HepG2 (cell line): Measurements from ENCODE around the gene UNG. TPM values are rescaled to one million over a fixed set of nuclear protein-coding genes. Genes with fewer than 3 reads are reported as not detected.

Experiments used
- ATAD3A ChIP-seq: sonication (generic); formaldehyde crosslinking; IDR thresholded peaks from 2 replicates; pipeline ENCODE4 v1.4.0; 2020; ENCODE audit warnings: missing genetic modification reagents
- CCDC6 ChIP-seq: sonication (generic); formaldehyde crosslinking; IDR thresholded peaks from 2 replicates; pipeline ENCODE4 v1.8.1; 2022; ENCODE audit warnings: mild to moderate bottlenecking, missing genetic modification reagents, moderate library complexity
- CREM ChIP-seq, 2 experiments: sonication (generic) in 1 of 2; formaldehyde crosslinking in 1 of 2; IDR thresholded peaks; 2 replicates each; pipeline versions ENCODE4 v1.4.0 to v1.6.1; 2016 to 2020; ENCODE audit warnings: antibody characterized with exemption in 1 of 2, mild to moderate bottlenecking in 1 of 2, missing genetic modification reagents in 1 of 2
- JDP2 ChIP-seq: sonication (generic); formaldehyde crosslinking; IDR thresholded peaks from 2 replicates; pipeline ENCODE4 v1.8.1; 2022; ENCODE audit warnings: missing genetic modification reagents, borderline replicate concordance
- MATR3 ChIP-seq: sonication (generic); formaldehyde crosslinking; IDR thresholded peaks from 2 replicates; pipeline ENCODE4 v1.4.0; 2020; ENCODE audit warnings: missing genetic modification reagents
- MYC ChIP-seq: sonication (generic); formaldehyde crosslinking; IDR thresholded peaks from 2 replicates; pipeline ENCODE4 v1.9.0; 2021; ENCODE audit warnings: missing genetic modification reagents, borderline replicate concordance
- NFE2 ChIP-seq: sonication (generic); formaldehyde crosslinking; IDR thresholded peaks from 2 replicates; pipeline ENCODE4 v1.4.0; 2020; ENCODE audit warnings: missing genetic modification reagents
- POLR2G ChIP-seq: fragments of 200-400 bp; formaldehyde crosslinking; IDR thresholded peaks from 2 replicates; pipeline ENCODE4 v1.6.1; 2018; ENCODE audit warnings: mild to moderate bottlenecking, low read depth, low read length, moderate library complexity
- RXRB ChIP-seq: IDR thresholded peaks from 2 replicates; pipeline ENCODE4 v1.6.1; 2016; ENCODE audit warnings: borderline replicate concordance, missing genetic modification reagents, missing compliant biosample characterization
- SALL1 ChIP-seq: sonication (generic); formaldehyde crosslinking; IDR thresholded peaks from 2 replicates; pipeline ENCODE4 v1.8.0; 2022; ENCODE audit warnings: mild to moderate bottlenecking, missing genetic modification reagents
- SPEN ChIP-seq: sonication (generic); formaldehyde crosslinking; IDR thresholded peaks from 2 replicates; pipeline ENCODE4 v1.5.1; 2020; ENCODE audit warnings: low read depth, mild to moderate bottlenecking, missing genetic modification reagents
- SRY ChIP-seq: sonication (generic); formaldehyde crosslinking; IDR thresholded peaks from 2 replicates; pipeline ENCODE4 v1.8.0; 2022; ENCODE audit warnings: mild to moderate bottlenecking, missing genetic modification reagents
- TCF7L2 ChIP-seq: IDR thresholded peaks from 2 replicates; pipeline ENCODE4 v1.6.1; 2011; ENCODE audit warnings: mild to moderate bottlenecking, low read depth, low read length, moderate library complexity
- YEATS4 ChIP-seq: sonication (generic); formaldehyde crosslinking; IDR thresholded peaks from 2 replicates; pipeline ENCODE4 v1.4.0; 2020; ENCODE audit warnings: missing genetic modification reagents, borderline replicate concordance
- ZBTB38 ChIP-seq: sonication (generic); formaldehyde crosslinking; IDR thresholded peaks from 2 replicates; pipeline ENCODE4 v1.5.1; 2020; ENCODE audit warnings: mild to moderate bottlenecking, missing genetic modification reagents
- ZFP36 ChIP-seq: fragments of 150-350 bp; IDR thresholded peaks from 2 replicates; pipeline ENCODE4 v1.6.1; 2018; ENCODE audit warnings: borderline replicate concordance, low read length, low read depth; ENCODE audit not compliant: partially characterized antibody
- ZFX ChIP-seq: sonication (generic); formaldehyde crosslinking; IDR thresholded peaks from 2 replicates; pipeline ENCODE4 v1.4.0; 2020; ENCODE audit warnings: mild to moderate bottlenecking, low read depth, missing genetic modification reagents, moderate library complexity
- ZMYM2 ChIP-seq: sonication (generic); formaldehyde crosslinking; IDR thresholded peaks from 2 replicates; pipeline ENCODE4 v1.8.0; 2022; ENCODE audit warnings: mild to moderate bottlenecking, missing genetic modification reagents
- ZNF224 ChIP-seq: sonication (generic); formaldehyde crosslinking; IDR thresholded peaks from 2 replicates; pipeline ENCODE4 v1.5.0; 2020; ENCODE audit warnings: mild to moderate bottlenecking, missing genetic modification reagents
- ZNF570 ChIP-seq: sonication (generic); formaldehyde crosslinking; IDR thresholded peaks from 2 replicates; pipeline ENCODE4 v1.4.0; 2020; ENCODE audit warnings: mild to moderate bottlenecking, missing genetic modification reagents, borderline replicate concordance
- ZNF605 ChIP-seq: sonication (generic); formaldehyde crosslinking; IDR thresholded peaks from 2 replicates; pipeline ENCODE4 v1.8.0; 2022; ENCODE audit warnings: mild to moderate bottlenecking, missing genetic modification reagents
- polyA plus RNA-seq, 8 experiments: library from polyadenylated mRNA; depleted of rRNA in 3 of 8; stranded (reverse) in 7 of 8; unstranded in 1 of 8; fragments of >200 nt; fragmentation: Illumina TruSeq in 4 of 8; extraction: Trizol in 4 of 8; gene quantifications; 2 replicates each; pipeline versions ENCODE4 v1.2.1 to v1.2.3, GENCODE V29; 2011 to 2016; ENCODE audit warnings: low read depth in 4 of 8, missing spikeins in 1 of 8, mixed read lengths in 1 of 8; ENCODE audit not compliant: insufficient read depth in 1 of 8
- total RNA-seq, 5 experiments: library from RNA; depleted of rRNA; stranded (reverse); fragments of >200 nt; fragmentation: Illumina TruSeq; extraction: Trizol; gene quantifications; 2 replicates each; pipeline ENCODE4 v1.2.3, GENCODE V29; 2016; ENCODE audit warnings: low read depth in 1 of 5
- TF ChIP-seq, protein P1 (sequence below): sonication (generic); formaldehyde crosslinking; IDR thresholded peaks from 2 replicates; pipeline ENCODE4 v1.4.0; 2020; ENCODE audit warnings: missing genetic modification reagents
- TF ChIP-seq, protein P2 (sequence below): sonication (generic); formaldehyde crosslinking; IDR thresholded peaks from 2 replicates; pipeline ENCODE4 v1.4.0; 2020; ENCODE audit warnings: mild to moderate bottlenecking, missing genetic modification reagents, borderline replicate concordance
- TF ChIP-seq, protein P3 (sequence below): sonication (generic); formaldehyde crosslinking; IDR thresholded peaks from 2 replicates; pipeline ENCODE4 v1.8.0; 2022; ENCODE audit warnings: missing genetic modification reagents, mild to moderate bottlenecking, moderate library complexity, borderline replicate concordance

UNG gene
- total and polyA plus RNA-seq, 2 of the 13 experiments (the other 11 are each of a cell fraction or from before 2014, with no cell fraction given): 23.3 to 114 TPM

DNA sequence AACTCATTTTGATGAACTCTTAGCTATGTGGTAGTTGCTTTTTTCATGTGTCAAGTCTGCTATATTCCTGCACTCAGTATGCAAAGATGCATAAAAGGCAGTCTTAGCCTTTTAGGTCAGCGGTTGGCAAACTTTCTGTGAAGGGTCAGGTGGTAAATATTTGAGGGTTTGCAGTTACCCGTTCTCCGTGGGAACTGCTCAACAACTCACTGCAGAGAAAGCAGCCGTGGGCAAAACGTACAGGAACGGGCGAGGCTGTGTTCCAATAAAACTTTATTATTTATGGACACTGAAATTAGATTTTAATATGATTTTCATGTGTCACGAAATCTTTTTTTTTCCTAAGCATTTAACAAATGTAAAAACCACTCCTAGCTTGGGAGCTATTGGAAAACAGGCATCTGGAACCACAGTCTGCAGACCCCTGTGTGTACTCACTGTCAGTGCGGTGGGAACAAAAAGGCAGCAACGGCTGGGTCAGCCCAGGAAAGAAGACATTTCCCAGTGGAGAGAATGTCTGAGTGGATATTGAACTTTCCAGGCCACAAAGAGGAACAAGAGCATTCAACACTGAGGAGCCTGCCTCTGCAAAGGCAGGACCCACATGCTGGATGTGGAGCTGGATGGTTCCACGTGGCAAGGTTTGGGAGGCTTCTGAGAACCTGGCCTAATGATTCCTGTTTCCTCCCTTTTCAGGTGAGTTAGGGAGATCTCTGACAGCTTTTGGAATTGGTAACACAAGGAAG is 15.5 kb downstream of the UNG start (continued):
- no peak for TF ChIP-seq CREM (IDR thresholded peaks at IDR 0.05)
- no peak for TF ChIP-seq CREM (CRISPR knock-in tag; IDR thresholded peaks at IDR 0.05)
- TF ChIP-seq SPEN (CRISPR knock-in tag): no peak
- TF ChIP-seq, protein P1, sequence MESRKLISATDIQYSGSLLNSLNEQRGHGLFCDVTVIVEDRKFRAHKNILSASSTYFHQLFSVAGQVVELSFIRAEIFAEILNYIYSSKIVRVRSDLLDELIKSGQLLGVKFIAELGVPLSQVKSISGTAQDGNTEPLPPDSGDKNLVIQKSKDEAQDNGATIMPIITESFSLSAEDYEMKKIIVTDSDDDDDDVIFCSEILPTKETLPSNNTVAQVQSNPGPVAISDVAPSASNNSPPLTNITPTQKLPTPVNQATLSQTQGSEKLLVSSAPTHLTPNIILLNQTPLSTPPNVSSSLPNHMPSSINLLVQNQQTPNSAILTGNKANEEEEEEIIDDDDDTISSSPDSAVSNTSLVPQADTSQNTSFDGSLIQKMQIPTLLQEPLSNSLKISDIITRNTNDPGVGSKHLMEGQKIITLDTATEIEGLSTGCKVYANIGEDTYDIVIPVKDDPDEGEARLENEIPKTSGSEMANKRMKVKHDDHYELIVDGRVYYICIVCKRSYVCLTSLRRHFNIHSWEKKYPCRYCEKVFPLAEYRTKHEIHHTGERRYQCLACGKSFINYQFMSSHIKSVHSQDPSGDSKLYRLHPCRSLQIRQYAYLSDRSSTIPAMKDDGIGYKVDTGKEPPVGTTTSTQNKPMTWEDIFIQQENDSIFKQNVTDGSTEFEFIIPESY (CRISPR knock-in tag): no peak
- TF ChIP-seq MYC (CRISPR knock-in tag): peak; percentile 49; the same call in 1 of the 2 replicates
- TF ChIP-seq SRY: no peak
- 0 out of 2 replicates have a peak, but pooled peaks have one; percentile 23 for TF ChIP-seq ZFX (CRISPR knock-in tag)
- TF ChIP-seq NFE2: no peak
- no peak for TF ChIP-seq ZFP36
- no peak for TF ChIP-seq ATAD3A (CRISPR knock-in tag)
- no peak for TF ChIP-seq ZNF224 (CRISPR knock-in tag)
- no peak for TF ChIP-seq JDP2 (CRISPR knock-in tag)
- TF ChIP-seq ZBTB38: 0 out of 2 replicates have a peak, but pooled peaks have one; percentile 28
- peak; percentile 26; the same call in 1 of the 2 replicates for TF ChIP-seq SALL1 (CRISPR knock-in tag)
- TF ChIP-seq RXRB (CRISPR knock-in tag): 0 out of 2 replicates have a peak, but pooled peaks have one; percentile 10
- TF ChIP-seq, protein P2, sequence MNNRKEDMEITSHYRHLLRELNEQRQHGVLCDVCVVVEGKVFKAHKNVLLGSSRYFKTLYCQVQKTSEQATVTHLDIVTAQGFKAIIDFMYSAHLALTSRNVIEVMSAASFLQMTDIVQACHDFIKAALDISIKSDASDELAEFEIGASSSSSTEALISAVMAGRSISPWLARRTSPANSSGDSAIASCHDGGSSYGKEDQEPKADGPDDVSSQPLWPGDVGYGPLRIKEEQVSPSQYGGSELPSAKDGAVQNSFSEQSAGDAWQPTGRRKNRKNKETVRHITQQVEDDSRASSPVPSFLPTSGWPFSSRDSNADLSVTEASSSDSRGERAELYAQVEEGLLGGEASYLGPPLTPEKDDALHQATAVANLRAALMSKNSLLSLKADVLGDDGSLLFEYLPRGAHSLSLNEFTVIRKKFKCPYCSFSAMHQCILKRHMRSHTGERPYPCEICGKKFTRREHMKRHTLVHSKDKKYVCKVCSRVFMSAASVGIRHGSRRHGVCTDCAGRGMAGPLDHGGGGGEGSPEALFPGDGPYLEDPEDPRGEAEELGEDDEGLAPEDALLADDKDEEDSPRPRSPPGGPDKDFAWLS (CRISPR knock-in tag): no peak
- TF ChIP-seq ZNF570: no peak
- 0 out of 2 replicates have a peak, but pooled peaks have one; percentile 27 for TF ChIP-seq CCDC6 (CRISPR knock-in tag)
- TF ChIP-seq TCF7L2: no peak
- 0 out of 2 replicates have a peak, but pooled peaks have one; percentile 53 for TF ChIP-seq ZMYM2 (CRISPR knock-in tag)
- TF ChIP-seq YEATS4 (CRISPR knock-in tag): 0 out of 2 replicates have a peak, but pooled peaks have one; percentile 38
- TF ChIP-seq, protein P3, sequence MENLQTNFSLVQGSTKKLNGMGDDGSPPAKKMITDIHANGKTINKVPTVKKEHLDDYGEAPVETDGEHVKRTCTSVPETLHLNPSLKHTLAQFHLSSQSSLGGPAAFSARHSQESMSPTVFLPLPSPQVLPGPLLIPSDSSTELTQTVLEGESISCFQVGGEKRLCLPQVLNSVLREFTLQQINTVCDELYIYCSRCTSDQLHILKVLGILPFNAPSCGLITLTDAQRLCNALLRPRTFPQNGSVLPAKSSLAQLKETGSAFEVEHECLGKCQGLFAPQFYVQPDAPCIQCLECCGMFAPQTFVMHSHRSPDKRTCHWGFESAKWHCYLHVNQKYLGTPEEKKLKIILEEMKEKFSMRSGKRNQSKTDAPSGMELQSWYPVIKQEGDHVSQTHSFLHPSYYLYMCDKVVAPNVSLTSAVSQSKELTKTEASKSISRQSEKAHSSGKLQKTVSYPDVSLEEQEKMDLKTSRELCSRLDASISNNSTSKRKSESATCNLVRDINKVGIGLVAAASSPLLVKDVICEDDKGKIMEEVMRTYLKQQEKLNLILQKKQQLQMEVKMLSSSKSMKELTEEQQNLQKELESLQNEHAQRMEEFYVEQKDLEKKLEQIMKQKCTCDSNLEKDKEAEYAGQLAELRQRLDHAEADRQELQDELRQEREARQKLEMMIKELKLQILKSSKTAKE: no peak
- peak; percentile 32; the same call in 1 of the 2 replicates for TF ChIP-seq ZNF605 (CRISPR knock-in tag)
- TF ChIP-seq MATR3: no peak
- 0 out of 2 replicates have a peak, but pooled peaks have one; percentile 38 for TF ChIP-seq POLR2G
